Measurements from ENCODE around the gene GTF2A2.

GTF2A2 gene

DNA sequence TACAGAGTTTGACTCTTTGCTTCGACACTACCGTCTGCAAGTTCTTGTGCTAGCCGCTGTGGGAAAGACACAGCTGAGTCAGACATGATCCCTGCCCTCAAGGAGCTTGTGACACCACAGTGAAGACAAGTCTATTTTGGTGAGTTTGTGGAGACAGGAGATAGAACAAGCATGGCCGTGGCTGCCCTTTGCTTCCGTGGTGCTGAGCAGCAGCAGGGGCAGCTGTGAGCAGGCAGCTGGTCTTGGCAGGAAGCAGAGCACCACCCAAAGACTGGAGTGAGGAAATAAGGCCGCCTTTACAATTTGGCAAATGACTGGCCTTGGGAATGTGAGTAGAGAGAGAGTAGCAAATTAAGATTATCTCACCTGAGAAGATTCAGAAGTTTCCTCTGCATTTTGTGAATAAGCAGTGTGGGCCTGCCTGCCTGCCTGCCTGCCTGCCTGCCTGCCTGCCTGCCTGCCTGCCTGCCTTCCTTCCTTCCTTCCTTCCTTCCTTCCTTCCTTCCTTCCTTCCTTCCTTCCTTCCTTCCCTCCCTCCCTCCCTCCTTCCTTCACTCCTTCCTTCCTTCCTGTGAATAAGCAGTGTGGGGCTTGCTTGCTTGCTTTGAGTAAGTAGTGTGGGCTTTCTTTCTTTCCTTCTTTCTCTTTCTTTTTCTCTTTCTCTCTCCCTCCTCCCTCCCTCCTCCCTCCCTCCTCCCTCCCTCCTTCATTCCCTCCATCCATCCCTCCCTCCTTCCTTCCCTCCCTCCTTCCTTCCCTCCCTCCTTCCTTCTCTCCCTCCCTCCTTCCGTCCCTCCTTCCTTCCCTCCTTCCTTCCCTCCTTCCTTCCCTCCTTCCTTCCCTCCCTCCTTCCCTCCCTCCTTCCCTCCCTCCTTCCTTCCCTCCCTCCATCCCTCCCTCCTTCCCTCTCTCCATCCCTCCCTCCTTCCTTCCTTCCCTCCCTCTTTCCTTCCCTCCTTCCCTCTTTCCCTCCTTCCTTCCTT, 47.3 kb downstream of the GTF2A2 start:
- H3K27me3 ChIP-seq (ENCODE audit: insufficient read depth, poor library complexity, severe bottlenecking), result no peaks in the 10 kb centered on the region
- no peak overlapping the region for H3K27ac ChIP-seq (replicated peaks)
- H3K4me3 ChIP-seq (replicated peaks; ENCODE audit: insufficient read depth, low read length), result no peak overlapping the region
- TF ChIP-seq POLR2AphosphoS5 (IDR thresholded peaks at IDR 0.05; ENCODE audit: low read depth) (no peak), REST (IDR thresholded peaks at IDR 0.05; ENCODE audit: insufficient replicate concordance, low read depth) (no peak), SPI1 (IDR thresholded peaks at IDR 0.05; ENCODE audit: borderline replicate concordance, low read depth) (no peak), GABPA (IDR thresholded peaks at IDR 0.05; ENCODE audit: low read depth) (no peak), CTCF (IDR thresholded peaks at IDR 0.05; ENCODE audit: insufficient read depth, low read length) (no peak)
- DNase-seq (ENCODE audit: low read depth in 1 of 2, low spot score in 1 of 2), result no peak

DNA sequence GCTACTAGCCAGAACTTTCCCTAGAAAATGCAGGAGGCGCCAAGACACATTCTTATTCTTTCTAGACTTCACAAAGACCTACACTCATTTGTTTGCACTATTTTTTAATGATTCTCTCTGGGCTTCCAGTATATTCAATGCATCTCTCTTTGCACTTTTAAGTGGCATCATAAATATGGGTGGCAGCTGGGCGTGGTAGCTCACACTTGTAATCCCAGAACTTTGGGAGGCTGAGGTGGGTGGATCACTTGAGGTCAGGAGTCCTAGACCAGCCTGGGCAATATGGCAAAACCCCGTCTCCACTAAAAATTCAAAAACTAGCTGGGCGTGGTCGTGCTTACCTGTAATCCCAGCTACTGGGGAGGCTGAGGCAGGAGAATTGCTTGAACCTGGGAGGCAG, 51.3 kb downstream of the GTF2A2 start:
- TF ChIP-seq SPI1 (IDR thresholded peaks at IDR 0.05; ENCODE audit: borderline replicate concordance, low read depth), result no peak
- DNase-seq (ENCODE audit: low read depth in 1 of 2, low spot score in 1 of 2), result no peak
- H3K27ac ChIP-seq (replicated peaks), result no peak overlapping the region
- no peaks in the 10 kb centered on the region for H3K27me3 ChIP-seq (ENCODE audit: insufficient read depth, poor library complexity, severe bottlenecking)
- H3K4me3 ChIP-seq (replicated peaks; ENCODE audit: insufficient read depth, low read length), result no peak overlapping the region

- no peak for DNase-seq (ENCODE audit: low read depth in 1 of 2, low spot score in 1 of 2)
- Histone ChIP-seq H3K27me3 (ENCODE audit: insufficient read depth, poor library complexity, severe bottlenecking) (no peaks in the 10 kb centered on the region), H3K4me3 (replicated peaks; ENCODE audit: insufficient read depth, low read length) (no peak overlapping the region), H3K27ac (replicated peaks) (no peak overlapping the region)
- TF ChIP-seq SPI1 (IDR thresholded peaks at IDR 0.05; ENCODE audit: borderline replicate concordance, low read depth) (no peak), CTCF (IDR thresholded peaks at IDR 0.05; ENCODE audit: insufficient read depth, low read length) (no peak), POLR2AphosphoS5 (IDR thresholded peaks at IDR 0.05; ENCODE audit: low read depth) (no peak), GABPA (IDR thresholded peaks at IDR 0.05; ENCODE audit: low read depth) (no peak), REST (IDR thresholded peaks at IDR 0.05; ENCODE audit: insufficient replicate concordance, low read depth) (no peak)
These were observed 58.9 kb downstream of the GTF2A2 start for GRCh38 chr15:59598461-59598860.

GRCh38 chr15:59596640-59597039, 60.7 kb downstream of the GTF2A2 start:
- DNase-seq (ENCODE audit: low read depth in 1 of 2, low spot score in 1 of 2), result no peak
- H3K27me3 ChIP-seq (ENCODE audit: insufficient read depth, poor library complexity, severe bottlenecking), result no peaks in the 10 kb centered on the region
- no peak overlapping the region for H3K27ac ChIP-seq (replicated peaks)
- TF ChIP-seq REST (IDR thresholded peaks at IDR 0.05; ENCODE audit: insufficient replicate concordance, low read depth), result no peak
- no peak for TF ChIP-seq GABPA (IDR thresholded peaks at IDR 0.05; ENCODE audit: low read depth)
- no peak for TF ChIP-seq POLR2AphosphoS5 (IDR thresholded peaks at IDR 0.05; ENCODE audit: low read depth)
- no peak for TF ChIP-seq CTCF (IDR thresholded peaks at IDR 0.05; ENCODE audit: insufficient read depth, low read length)
- no peak for TF ChIP-seq SPI1 (IDR thresholded peaks at IDR 0.05; ENCODE audit: borderline replicate concordance, low read depth)
- H3K4me3 ChIP-seq (replicated peaks; ENCODE audit: insufficient read depth, low read length), result no peak overlapping the region
